WTC11 (cell line): ENCODE data around the gene NUP98.

Source experiments
- E2F1 ChIP-seq: sonication (generic); formaldehyde crosslinking; IDR thresholded peaks from 2 replicates; pipeline ENCODE4 v1.8.0; 2022; ENCODE audit warnings: mild to moderate bottlenecking, missing genetic modification reagents
- MYBL2 ChIP-seq: sonication (generic); formaldehyde crosslinking; IDR thresholded peaks from 2 replicates; pipeline ENCODE4 v1.8.1; 2023; ENCODE audit warnings: mild to moderate bottlenecking, moderate library complexity, missing genetic modification reagents
- NFYB ChIP-seq: sonication (generic); formaldehyde crosslinking; conservative IDR thresholded peaks from 2 replicates; pipeline ENCODE4 v1.8.0; 2022; ENCODE audit warnings: low read depth, missing genetic modification reagents
- NR2C2 ChIP-seq: sonication (generic); formaldehyde crosslinking; IDR thresholded peaks from 2 replicates; pipeline ENCODE4 v1.8.0; 2022; ENCODE audit warnings: mild to moderate bottlenecking, missing genetic modification reagents
- SMAD4 ChIP-seq: sonication (generic); formaldehyde crosslinking; IDR thresholded peaks from 2 replicates; pipeline ENCODE4 v1.8.0; 2022; ENCODE audit warnings: mild to moderate bottlenecking, missing genetic modification reagents
- SP1 ChIP-seq: sonication (generic); formaldehyde crosslinking; conservative IDR thresholded peaks from 2 replicates; pipeline ENCODE4 v1.8.1; 2022; ENCODE audit warnings: missing genetic modification reagents
- ZNF263 ChIP-seq: sonication (generic); formaldehyde crosslinking; IDR thresholded peaks from 2 replicates; pipeline ENCODE4 v1.8.1; 2022; ENCODE audit warnings: low read depth, mild to moderate bottlenecking, moderate library complexity, missing genetic modification reagents
- ZSCAN18 ChIP-seq: fragments of 250-450 bp; sonication (Bioruptor Pico); IDR thresholded peaks from 2 replicates; pipeline ENCODE4 v2.1.2; 2022; ENCODE audit warnings: mild to moderate bottlenecking, moderate library complexity
- TF ChIP-seq, protein P1 (sequence below): fragments of 200-600 bp; IDR thresholded peaks from 2 replicates; pipeline ENCODE4 v1.8.0; 2022; ENCODE audit warnings: antibody characterized with exemption

- TF ChIP-seq, protein P1, sequence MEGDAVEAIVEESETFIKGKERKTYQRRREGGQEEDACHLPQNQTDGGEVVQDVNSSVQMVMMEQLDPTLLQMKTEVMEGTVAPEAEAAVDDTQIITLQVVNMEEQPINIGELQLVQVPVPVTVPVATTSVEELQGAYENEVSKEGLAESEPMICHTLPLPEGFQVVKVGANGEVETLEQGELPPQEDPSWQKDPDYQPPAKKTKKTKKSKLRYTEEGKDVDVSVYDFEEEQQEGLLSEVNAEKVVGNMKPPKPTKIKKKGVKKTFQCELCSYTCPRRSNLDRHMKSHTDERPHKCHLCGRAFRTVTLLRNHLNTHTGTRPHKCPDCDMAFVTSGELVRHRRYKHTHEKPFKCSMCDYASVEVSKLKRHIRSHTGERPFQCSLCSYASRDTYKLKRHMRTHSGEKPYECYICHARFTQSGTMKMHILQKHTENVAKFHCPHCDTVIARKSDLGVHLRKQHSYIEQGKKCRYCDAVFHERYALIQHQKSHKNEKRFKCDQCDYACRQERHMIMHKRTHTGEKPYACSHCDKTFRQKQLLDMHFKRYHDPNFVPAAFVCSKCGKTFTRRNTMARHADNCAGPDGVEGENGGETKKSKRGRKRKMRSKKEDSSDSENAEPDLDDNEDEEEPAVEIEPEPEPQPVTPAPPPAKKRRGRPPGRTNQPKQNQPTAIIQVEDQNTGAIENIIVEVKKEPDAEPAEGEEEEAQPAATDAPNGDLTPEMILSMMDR: no peak
- TF ChIP-seq E2F1 (CRISPR knock-in tag) (no peak), NR2C2 (CRISPR knock-in tag) (no peak), ZNF263 (CRISPR knock-in tag) (no peak), SP1 (CRISPR knock-in tag) (no peak), SMAD4 (CRISPR knock-in tag) (no peak), ZSCAN18 (CRISPR knock-in tag) (no peak), NFYB (CRISPR knock-in tag) (no peak), MYBL2 (CRISPR knock-in tag) (no peak)
These were observed 4.8 kb upstream of the NUP98 start for GRCh38 chr11:3802011-3802790.
